Measurements from ENCODE around the gene MFNG.
"Not testable (repeated sequence)": the region's sequence is repeated elsewhere in the genome, so short reads cannot be mapped to it uniquely, and the experiment has no call there.

The MFNG gene

GRCh38 chr22:37472418-37473006 is 13.7 kb downstream of the MFNG start:
- DNase-seq = peak; percentile 17

- DNase-seq = no peak
Measured at GRCh38 chr22:37471727-37472417, 14.3 kb downstream of the MFNG start.

GRCh38 chr22:37470087-37470445 is 16.1 kb downstream of the MFNG start:
- DNase-seq = no peak

GRCh38 chr22:37469416-37470086 is 16.6 kb downstream of the MFNG start:
- no peak for DNase-seq

- not testable (repeated sequence) for DNase-seq
Measured at GRCh38 chr22:37468201-37468695, 17.9 kb downstream of the MFNG start.

- no peak for DNase-seq
Measured at GRCh38 chr22:37467391-37467955, 18.7 kb downstream of the MFNG start.

- DNase-seq = no peak
Measured at GRCh38 chr22:37464181-37464580, 22.0 kb downstream of the MFNG start.

GRCh38 chr22:37462983-37463382 is 23.2 kb downstream of the MFNG start:
- no peak for DNase-seq

- DNase-seq = no peak
Measured at GRCh38 chr22:37462436-37462835, 23.7 kb downstream of the MFNG start.

- DNase-seq = no peak
Measured at GRCh38 chr22:37461961-37462360, 24.2 kb downstream of the MFNG start.

GRCh38 chr22:37460684-37461083 is 25.5 kb downstream of the MFNG start:
- DNase-seq = no peak

- no peak for DNase-seq
Measured at GRCh38 chr22:37459206-37459605, 27.0 kb downstream of the MFNG start.

GRCh38 chr22:37457093-37457893 is 28.9 kb downstream of the MFNG start:
- DNase-seq = peak; percentile 59

- no peak for DNase-seq
Measured at GRCh38 chr22:37456346-37456745, 29.8 kb downstream of the MFNG start.

GRCh38 chr22:37455896-37456295 is 30.3 kb downstream of the MFNG start:
- no peak for DNase-seq

GRCh38 chr22:37454857-37455686 is 31.1 kb downstream of the MFNG start:
- DNase-seq = no peak

GRCh38 chr22:37453696-37454095 is 32.5 kb downstream of the MFNG start:
- no peak for DNase-seq

GRCh38 chr22:37451218-37451617 is 35.0 kb downstream of the MFNG start:
- no peak for DNase-seq

- no peak for DNase-seq
Measured at GRCh38 chr22:37449331-37450001, 36.7 kb downstream of the MFNG start.

- peak; percentile 83 for DNase-seq
Measured at GRCh38 chr22:37448516-37449127, 37.6 kb downstream of the MFNG start.

GRCh38 chr22:37445501-37445900 is 40.7 kb downstream of the MFNG start:
- DNase-seq = no peak

Data from COR-L47 (cell line).